Pancreas (tissue), 10 donors: ENCODE data around the gene PXK. TPM values are rescaled to one million over a fixed set of nuclear protein-coding genes. Genes with fewer than 3 reads are reported as not detected.

Source experiments
- ATAC-seq, 4 donors: fragments of 200-7000 bp; cut with Tn5 transposase; one replicate each; pipeline versions ENCODE4 v1.8.0 to v1.9.1; 2020; ENCODE audit warnings: mild to moderate bottlenecking in 4 of 4, moderate library complexity in 4 of 4
- DNase-seq, 6 donors: peaks; one replicate each; pipeline ENCODE4 v3.0.0-alpha.2; 2020
- FAIRE-seq: peaks from 2 replicates; lab custom pipeline; 2012; peaks lifted over from hg19 to GRCh38; lab: Jason Lieb, UNC
- H3K27ac ChIP-seq, 4 donors: fragments of 200-600 bp; sonication (generic); 1 replicate in 3 of 4; 2 replicates in 1 of 4; pipeline versions ENCODE4 v1.5.0 to v1.8.0; 2020
- H3K27me3 ChIP-seq, 4 donors: fragments of 200-600 bp; one replicate each; pipeline ENCODE4 v1.8.0; 2021
- H3K36me3 ChIP-seq, 3 donors: fragments of 200-600 bp; sonication (generic) in 1 of 3; one replicate each; pipeline versions ENCODE4 v1.5.0 to v1.8.0; 2020 to 2021
- H3K4me1 ChIP-seq, 3 donors: fragments of 200-600 bp; one replicate each; pipeline ENCODE4 v1.8.0; 2021
- H3K4me3 ChIP-seq, 4 donors: fragments of 200-600 bp; sonication (generic) in 2 of 4; one replicate each; pipeline versions ENCODE4 v1.5.0 to v1.8.0; 2020 to 2021
- H3K9me3 ChIP-seq, 4 donors: fragments of 200-600 bp; one replicate each; pipeline ENCODE4 v1.8.0; 2021
- WGBS, 2 donors: extraction: QIAGEN DNeasy Blood & Tissue Kit; methylation state at CpG; one replicate each; pipeline ENCODE4 v1.1.7; 2013; 5-methylcytosine and 5-hydroxymethylcytosine counted together
- intact Hi-C, 3 donors: fragments of 100-400 bp; cut with DNase I; formaldehyde crosslinking; loops; one replicate each; pipeline versions ENCODE4 v1.11.1 to v1.14.2; 2022
- polyA plus RNA-seq, 2 donors: library from polyadenylated mRNA; stranded (reverse); fragments of 200-250 nt; gene quantifications; one replicate each; pipeline ENCODE4 v1.2.3, GENCODE V29; 2013
- total RNA-seq, 6 donors: library from RNA; stranded (reverse); fragmentation: NEBNext Ultra II Directional in 4 of 6; extraction: Animal tissue kit (Norgen Biotek cat#: 25700) in 4 of 6; gene quantifications; one replicate each; pipeline versions ENCODE4 v1.2.1 to v1.2.4, GENCODE V29; 2021 to 2023
- TF ChIP-seq, protein P1 (sequence below), 4 donors: fragments of 200-600 bp; sonication (generic) in 3 of 4; IDR thresholded peaks; one replicate each; pipeline versions ENCODE4 v1.5.0 to v1.8.0; 2021; ENCODE audit warnings: antibody characterized with exemption in 4 of 4
- donor health status: healthy with polysubstance abuse.
- donor health status: DM: no; HTN: no; CAD: no; lungs with moderate emphysema.
- donor health status: DM: no; HTN: no; CAD: no.
- donor health status: control.
- donor health status: control.
- donor health status: Bipolar disorder and iron deficiency.
- donor health status: DM: yes; HTN: yes; CAD: no.
- donor health status: DM: no; HTN: no; CAD: no.
- donor health status: DM: no; HTN: no; CAD: no.
- donor health status: DM: yes; HTN: yes; CAD: no.

The PXK gene
- total and polyA plus RNA-seq, 8 donors, result 3.2 to 11.2 (median 7.4) TPM

DNA sequence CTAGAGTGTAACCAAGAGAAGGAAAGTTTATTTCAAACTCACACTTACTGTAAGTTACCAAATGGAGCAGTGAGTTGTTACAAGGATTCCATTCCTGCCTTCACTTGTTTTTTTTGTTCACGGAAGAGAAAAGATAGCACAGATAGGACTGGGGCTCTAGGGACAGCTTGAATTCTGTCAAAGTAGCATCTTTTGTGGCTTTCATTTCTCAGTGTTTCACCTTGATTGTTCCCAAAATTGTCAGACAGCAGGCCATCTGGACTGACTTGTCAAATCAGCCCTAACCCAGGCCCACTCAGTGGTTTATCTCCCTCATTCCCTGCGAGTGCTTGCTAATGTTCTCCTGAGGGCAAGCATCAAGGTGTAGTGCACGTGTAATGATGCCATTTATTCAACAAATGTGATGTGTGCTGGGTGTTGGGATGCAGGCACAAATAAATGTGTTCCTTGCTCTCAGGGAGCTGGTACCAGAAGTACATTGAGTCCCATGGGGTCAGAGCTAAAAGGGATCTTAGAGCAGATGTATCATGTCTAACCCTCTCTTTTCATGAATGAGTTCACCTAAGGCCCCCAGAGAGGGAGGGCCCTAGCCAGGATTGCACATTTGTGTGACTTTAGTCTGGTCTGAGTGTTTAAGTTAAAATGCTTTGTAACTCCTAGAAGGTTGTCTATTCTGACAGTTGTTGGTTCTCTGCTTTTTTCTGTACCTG is 51.8 kb downstream of the PXK start:
- no peak for FAIRE-seq
- TF ChIP-seq, protein P1, sequence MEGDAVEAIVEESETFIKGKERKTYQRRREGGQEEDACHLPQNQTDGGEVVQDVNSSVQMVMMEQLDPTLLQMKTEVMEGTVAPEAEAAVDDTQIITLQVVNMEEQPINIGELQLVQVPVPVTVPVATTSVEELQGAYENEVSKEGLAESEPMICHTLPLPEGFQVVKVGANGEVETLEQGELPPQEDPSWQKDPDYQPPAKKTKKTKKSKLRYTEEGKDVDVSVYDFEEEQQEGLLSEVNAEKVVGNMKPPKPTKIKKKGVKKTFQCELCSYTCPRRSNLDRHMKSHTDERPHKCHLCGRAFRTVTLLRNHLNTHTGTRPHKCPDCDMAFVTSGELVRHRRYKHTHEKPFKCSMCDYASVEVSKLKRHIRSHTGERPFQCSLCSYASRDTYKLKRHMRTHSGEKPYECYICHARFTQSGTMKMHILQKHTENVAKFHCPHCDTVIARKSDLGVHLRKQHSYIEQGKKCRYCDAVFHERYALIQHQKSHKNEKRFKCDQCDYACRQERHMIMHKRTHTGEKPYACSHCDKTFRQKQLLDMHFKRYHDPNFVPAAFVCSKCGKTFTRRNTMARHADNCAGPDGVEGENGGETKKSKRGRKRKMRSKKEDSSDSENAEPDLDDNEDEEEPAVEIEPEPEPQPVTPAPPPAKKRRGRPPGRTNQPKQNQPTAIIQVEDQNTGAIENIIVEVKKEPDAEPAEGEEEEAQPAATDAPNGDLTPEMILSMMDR (IDR thresholded peaks at IDR 0.05), result no peak

DNA sequence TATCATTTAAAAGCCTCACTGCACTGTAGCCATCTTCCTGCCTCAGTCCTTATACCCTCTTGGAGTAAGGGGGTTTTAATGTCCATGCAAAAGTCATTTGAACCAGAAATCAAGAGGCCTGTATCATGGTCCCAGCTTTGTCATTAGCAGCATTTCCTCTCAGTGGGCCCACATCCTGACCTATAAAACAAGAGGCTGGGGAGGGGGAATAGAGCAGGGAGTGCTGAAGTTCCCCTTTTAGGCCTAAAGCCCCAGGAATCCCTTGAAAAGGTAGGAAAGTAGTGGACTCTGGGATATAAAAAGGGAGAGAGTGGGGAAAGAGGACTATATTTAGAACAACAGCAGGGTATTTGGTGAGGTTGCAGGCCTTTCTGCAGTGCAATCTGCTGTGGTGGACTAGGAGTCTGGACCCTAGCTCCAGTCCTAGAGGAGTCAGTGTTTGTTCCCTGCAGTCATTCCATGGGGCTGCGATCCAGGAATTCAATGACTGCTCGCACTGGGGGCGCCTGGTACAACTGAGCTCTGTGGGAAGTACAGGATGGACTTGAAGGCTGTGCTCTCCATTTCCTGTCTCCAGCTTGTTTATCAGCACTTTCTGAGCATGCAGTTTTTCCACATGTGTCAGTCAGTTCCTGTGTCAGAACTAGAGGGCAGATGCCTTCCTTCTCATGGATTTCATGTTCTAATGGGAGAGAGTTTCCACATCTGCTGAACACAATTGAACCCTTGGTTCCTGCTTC is 54.1 kb downstream of the PXK start:
- ATAC-seq (no peak), FAIRE-seq (no peak), DNase-seq (no peak)
- TF ChIP-seq, protein P1 (IDR thresholded peaks at IDR 0.05), result no peak
- H3K27me3 ChIP-seq, result no peaks in the 10 kb centered on the region
- no peaks in the 10 kb centered on the region for H3K36me3 ChIP-seq
- H3K9me3 ChIP-seq, result no peaks in the 10 kb centered on the region
- H3K4me3 ChIP-seq, result no peak overlapping the region
- intact Hi-C loops, result no loop called here
- peaks cover 0 to 21% (median 16%) of the 10 kb centered on the region in 3 donors for H3K4me1 ChIP-seq
- 79 to 90% methylated on average over 3 of the region's 3 CpGs for WGBS, 2 donors
- no peak overlapping the region for H3K27ac ChIP-seq

More for the DNA sequence above, 51.8 kb downstream of the PXK start:
- intact Hi-C loops, result no loop called here
- H3K36me3 ChIP-seq, result no peaks in the 10 kb centered on the region
- H3K4me3 ChIP-seq, result no peak overlapping the region
- DNase-seq (no peak), ATAC-seq (no peak)
- H3K27ac ChIP-seq, result peak overlapping the region in 2 of 4 donors; percentile 5 to 57
- 94 to 96% methylated on average over 3 of the region's 3 CpGs for WGBS, 2 donors
- H3K4me1 ChIP-seq, result peaks cover 0 to 17% (median 16%) of the 10 kb centered on the region in 3 donors
- H3K9me3 ChIP-seq, result no peaks in the 10 kb centered on the region
- H3K27me3 ChIP-seq, result no peaks in the 10 kb centered on the region

DNA sequence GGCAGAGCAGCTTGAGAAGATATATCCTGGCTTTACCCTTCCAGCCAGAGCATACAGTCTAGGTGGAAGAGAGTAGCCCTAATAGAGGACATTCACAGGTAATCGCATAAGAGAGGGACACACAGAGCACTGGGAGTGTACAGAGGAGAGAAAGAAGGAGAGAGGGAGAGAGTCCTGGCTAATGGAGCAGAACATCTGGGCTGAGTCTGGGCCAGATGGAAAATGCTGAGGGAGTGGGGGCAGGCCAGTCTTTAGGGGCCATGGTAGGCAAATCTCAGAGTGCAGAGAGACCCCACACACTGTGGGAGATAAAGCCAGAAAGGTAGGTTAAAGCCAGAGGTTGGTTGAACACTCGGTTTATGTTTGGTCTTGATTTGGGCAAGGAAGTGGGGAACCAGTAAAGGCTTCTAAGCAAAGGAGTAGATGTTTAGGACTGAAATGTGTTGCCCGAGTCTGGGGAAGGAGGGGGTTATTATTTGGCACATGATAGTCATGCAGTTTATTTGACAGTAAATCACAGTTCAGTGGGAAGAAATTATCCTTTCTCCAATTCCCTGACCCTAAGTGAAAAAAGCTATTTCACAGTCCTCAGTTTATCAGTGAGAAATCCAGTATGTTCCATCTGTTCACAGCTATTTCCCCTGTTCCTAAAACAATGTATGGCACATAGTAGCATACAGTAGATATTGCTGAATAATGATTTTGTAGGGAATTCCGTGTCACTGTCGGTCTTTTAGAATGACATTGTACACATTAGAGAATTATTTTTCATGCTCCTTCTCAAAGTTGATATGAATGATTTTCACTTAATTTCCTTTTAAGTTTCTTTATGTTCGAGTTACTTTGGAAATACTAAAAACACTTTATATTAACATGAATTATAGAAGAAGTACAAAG is 55.2 kb downstream of the PXK start:
- Histone ChIP-seq H3K4me3 (no peak overlapping the region), H3K36me3 (no peaks in the 10 kb centered on the region), H3K4me1 (peaks cover 0 to 23% (median 14%) of the 10 kb centered on the region in 3 donors), H3K27ac (no peak overlapping the region), H3K27me3 (no peaks in the 10 kb centered on the region), H3K9me3 (no peaks in the 10 kb centered on the region)
- TF ChIP-seq, protein P1 (IDR thresholded peaks at IDR 0.05), result no peak
- FAIRE-seq (no peak), ATAC-seq (no peak), DNase-seq (no peak)
- 73 to 75% methylated on average over 6 of the region's 6 CpGs for WGBS, 2 donors
- intact Hi-C loops, result no loop called here

DNA sequence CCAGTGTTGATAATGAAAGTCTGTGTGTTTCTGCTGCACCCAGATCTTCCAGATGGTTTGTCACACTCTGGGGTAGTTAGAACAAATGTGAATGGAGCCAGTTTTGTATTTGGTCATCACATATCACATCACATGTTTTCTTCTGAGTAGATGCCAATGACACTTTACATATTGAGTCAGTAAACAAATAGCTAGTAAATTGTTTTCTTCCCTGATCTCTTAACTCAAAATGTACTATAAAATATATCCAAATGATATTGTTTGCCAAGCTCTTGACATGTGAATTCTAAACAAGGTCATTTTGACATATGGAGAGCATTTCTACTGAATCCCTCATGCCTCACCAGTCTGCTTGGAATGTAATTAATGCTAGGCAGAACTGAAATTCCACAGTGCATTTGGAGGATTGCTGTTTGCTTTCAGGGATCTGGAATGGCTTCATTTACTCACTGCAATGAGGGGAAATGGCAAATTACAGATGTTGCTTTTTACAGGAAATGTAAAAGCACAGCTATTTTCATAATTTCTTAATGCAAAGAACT is 55.9 kb downstream of the PXK start:
- TF ChIP-seq, protein P1 (IDR thresholded peaks at IDR 0.05), result no peak
- no peak for DNase-seq
- no peak for FAIRE-seq
- ATAC-seq, result peak in 3 of 4 donors; percentile 27 to 45 (median 43)
- Histone ChIP-seq H3K9me3 (no peaks in the 10 kb centered on the region), H3K27me3 (no peaks in the 10 kb centered on the region), H3K36me3 (no peaks in the 10 kb centered on the region), H3K4me1 (peaks cover 0 to 15% (median 7%) of the 10 kb centered on the region in 3 donors), H3K4me3 (no peak overlapping the region), H3K27ac (peak overlapping the region in 1 of 4 donors; percentile 0)
- intact Hi-C loops, result no loop called here
